Omental fat pad (tissue), 4 donors: ENCODE data around the gene BACH2. TPM values are rescaled to one million over a fixed set of nuclear protein-coding genes. Genes with fewer than 3 reads are reported as not detected.

Experiments
- ATAC-seq: fragments of 150-250 bp; one replicate; pipeline ENCODE4 v1.9.1; 2016; ENCODE audit warnings: mild to moderate bottlenecking, moderate library complexity; ENCODE audit not compliant: low FRiP score
- DNase-seq: peaks from one replicate; pipeline ENCODE4 v3.0.0-alpha.2; 2019; ENCODE audit warnings: low spot score
- total RNA-seq, 4 donors: library from RNA; depleted of rRNA; stranded (reverse); fragments of >200 nt; gene quantifications; one replicate each; pipeline ENCODE4 v1.1.0, GENCODE V29; 2016
- TF ChIP-seq, protein P1 (sequence below), 3 donors: fragments of 450-650 bp; IDR thresholded peaks; one replicate each; pipeline ENCODE4 v1.5.1; 2016 to 2017; ENCODE audit warnings: antibody characterized with exemption in 3 of 3, mild to moderate bottlenecking in 3 of 3, moderate library complexity in 2 of 3

BACH2 gene
- total RNA-seq, 4 donors from 2014 or later = 4.0 to 9.4 (median 7.0) TPM

DNA sequence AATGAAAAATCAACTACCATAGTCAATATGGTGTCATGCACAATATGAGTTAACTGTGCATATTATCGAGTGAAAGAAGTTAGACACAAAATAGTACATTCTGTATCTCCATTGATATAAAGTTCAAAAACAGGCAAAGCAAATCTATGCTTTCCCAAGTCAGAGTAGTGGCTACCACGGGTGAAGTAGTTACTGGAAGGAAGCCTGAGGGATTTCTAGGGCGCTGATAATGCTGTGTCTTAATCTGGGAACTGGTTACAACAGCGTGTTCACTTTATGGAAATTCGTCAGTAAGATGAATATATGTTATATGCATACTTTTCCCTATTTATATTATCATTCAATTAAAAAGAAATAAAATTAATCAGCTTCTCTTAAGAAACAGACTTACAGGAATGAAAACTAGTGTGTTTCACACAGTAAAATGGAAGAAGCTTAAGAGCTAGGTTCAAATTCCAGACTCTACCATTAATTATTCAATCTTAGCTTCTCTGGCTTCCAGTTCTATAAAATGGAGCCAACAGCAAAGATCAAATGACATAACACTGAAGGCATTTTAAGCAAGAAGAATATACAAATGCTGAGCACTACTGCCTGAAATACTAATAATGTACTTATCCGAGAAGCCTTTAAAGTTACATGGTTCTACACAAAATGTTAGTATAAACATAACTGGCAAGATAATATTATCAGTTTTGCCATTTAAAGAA is 19.2 kb downstream of the BACH2 start:
- no peak for DNase-seq
- TF ChIP-seq, protein P1, sequence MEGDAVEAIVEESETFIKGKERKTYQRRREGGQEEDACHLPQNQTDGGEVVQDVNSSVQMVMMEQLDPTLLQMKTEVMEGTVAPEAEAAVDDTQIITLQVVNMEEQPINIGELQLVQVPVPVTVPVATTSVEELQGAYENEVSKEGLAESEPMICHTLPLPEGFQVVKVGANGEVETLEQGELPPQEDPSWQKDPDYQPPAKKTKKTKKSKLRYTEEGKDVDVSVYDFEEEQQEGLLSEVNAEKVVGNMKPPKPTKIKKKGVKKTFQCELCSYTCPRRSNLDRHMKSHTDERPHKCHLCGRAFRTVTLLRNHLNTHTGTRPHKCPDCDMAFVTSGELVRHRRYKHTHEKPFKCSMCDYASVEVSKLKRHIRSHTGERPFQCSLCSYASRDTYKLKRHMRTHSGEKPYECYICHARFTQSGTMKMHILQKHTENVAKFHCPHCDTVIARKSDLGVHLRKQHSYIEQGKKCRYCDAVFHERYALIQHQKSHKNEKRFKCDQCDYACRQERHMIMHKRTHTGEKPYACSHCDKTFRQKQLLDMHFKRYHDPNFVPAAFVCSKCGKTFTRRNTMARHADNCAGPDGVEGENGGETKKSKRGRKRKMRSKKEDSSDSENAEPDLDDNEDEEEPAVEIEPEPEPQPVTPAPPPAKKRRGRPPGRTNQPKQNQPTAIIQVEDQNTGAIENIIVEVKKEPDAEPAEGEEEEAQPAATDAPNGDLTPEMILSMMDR (IDR thresholded peaks at IDR 0.05) = no peak
- ATAC-seq = no peak

GRCh38 chr6:90274451-90275030 is 22.1 kb downstream of the BACH2 start:
- DNase-seq = no peak
- no peak for ATAC-seq
- TF ChIP-seq, protein P1 (IDR thresholded peaks at IDR 0.05) = no peak

GRCh38 chr6:90273863-90274262 is 22.8 kb downstream of the BACH2 start:
- no peak for ATAC-seq
- TF ChIP-seq, protein P1 (IDR thresholded peaks at IDR 0.05) = no peak
- DNase-seq = no peak

GRCh38 chr6:90272895-90273294 is 23.7 kb downstream of the BACH2 start:
- DNase-seq (no peak), ATAC-seq (no peak)
- TF ChIP-seq, protein P1 (IDR thresholded peaks at IDR 0.05) = no peak

DNA sequence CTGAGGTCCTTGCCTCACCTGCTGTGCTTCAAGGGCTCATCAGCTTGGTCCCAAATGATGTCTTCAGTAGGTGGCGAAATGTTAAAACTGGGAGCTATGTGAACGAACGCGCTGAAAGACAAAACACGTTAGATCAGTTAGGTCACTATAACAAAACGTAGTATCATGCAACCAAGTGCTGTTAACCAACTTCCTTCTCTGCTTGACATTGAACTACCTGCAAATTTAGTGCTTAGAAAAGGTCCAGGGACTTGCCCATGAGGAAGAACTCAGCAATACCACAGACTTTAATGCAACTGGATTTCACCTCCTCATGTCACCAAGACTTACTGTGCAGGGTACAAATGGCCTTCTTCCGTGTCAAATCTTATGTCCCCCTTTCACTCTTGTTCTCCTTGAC is 24.8 kb downstream of the BACH2 start:
- DNase-seq (no peak), ATAC-seq (no peak)
- TF ChIP-seq, protein P1 (IDR thresholded peaks at IDR 0.05) = no peak

DNA sequence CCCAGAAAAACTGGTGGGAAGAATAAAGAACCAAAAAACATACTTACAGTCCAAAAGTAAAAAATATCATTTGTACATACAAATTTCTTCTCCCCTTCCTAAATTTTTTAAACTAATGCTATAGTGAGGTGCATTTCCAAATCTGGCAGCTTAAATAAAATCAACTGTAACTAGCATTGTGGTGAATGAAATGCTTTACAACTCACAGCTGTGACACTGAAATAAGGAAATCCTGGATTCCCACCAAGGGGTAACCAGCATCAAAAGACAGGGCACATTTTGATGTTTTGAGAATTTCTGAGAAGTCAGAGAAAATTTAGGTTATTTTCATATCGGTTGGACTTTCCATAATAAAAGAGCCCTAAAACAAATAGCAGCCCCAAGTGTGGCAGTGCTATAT is 27.3 kb downstream of the BACH2 start:
- no peak for DNase-seq
- ATAC-seq = no peak
- TF ChIP-seq, protein P1 (IDR thresholded peaks at IDR 0.05) = no peak

DNA sequence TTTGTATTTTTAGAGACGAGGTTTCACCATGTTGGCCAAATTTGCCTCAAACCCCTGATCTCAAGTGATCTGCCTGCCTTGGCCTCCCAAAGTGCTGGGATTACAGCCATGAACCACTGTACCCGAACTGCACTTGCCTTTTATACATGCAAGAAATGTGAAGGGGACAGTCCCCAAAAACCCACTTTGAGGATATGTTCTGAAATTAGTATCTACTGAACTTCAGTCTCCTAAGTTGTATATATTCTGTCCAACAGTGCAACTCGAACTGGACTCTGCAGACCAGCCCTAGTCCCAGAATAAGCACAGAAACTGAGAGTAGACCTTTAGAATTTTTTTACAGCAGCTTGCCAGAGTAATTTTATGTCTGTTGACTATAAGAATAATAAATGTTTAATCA is 28.5 kb downstream of the BACH2 start:
- no peak for ATAC-seq
- no peak for DNase-seq
- TF ChIP-seq, protein P1 (IDR thresholded peaks at IDR 0.05) = no peak
